Globus pallidus (tissue), 1 donor: ENCODE results near the gene PAN3.
"Not testable (repeated sequence)": the region's sequence is repeated elsewhere in the genome, so short reads cannot be mapped to it uniquely, and the experiment has no call there.

Experiments used
- DNase-seq: peaks from one replicate; pipeline ENCODE4 v3.0.0-alpha.2; 2015; ENCODE audit warnings: low spot score

PAN3 gene

DNA sequence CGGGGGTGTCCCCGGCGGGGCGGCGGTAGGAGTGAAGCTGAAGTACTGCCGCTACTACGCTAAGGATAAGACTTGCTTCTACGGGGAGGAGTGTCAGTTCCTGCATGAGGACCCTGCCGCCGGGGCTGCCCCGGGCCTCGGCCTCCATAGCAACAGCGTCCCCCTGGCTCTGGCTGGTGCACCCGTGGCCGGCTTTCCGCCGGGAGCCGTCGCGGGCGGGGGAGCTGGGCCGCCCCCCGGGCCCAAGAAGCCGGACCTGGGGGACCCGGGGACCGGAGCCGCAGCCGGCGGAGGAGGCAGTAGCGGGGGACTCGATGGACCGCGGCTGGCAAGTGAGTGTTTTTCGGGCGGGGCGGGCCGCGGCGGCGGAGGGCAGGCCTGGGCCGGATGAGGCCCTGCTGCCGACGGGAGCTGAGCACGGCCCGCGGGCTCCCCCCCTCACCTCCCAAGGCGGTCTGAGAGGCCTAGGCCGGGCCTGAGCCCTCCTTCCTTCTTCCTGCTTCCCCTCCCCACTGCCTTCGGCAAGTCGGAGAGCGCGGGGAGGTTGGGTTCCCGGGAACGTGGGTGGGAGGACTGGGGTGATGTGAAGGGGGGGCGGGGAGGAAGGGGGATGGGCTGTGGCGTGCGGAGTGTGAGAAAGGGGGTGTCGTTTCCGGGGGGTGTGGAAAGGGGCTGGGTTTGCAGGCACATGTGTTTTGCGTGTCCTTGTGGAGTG is 568 bp downstream of the PAN3 start:
- DNase-seq, result peak; percentile 80

DNA sequence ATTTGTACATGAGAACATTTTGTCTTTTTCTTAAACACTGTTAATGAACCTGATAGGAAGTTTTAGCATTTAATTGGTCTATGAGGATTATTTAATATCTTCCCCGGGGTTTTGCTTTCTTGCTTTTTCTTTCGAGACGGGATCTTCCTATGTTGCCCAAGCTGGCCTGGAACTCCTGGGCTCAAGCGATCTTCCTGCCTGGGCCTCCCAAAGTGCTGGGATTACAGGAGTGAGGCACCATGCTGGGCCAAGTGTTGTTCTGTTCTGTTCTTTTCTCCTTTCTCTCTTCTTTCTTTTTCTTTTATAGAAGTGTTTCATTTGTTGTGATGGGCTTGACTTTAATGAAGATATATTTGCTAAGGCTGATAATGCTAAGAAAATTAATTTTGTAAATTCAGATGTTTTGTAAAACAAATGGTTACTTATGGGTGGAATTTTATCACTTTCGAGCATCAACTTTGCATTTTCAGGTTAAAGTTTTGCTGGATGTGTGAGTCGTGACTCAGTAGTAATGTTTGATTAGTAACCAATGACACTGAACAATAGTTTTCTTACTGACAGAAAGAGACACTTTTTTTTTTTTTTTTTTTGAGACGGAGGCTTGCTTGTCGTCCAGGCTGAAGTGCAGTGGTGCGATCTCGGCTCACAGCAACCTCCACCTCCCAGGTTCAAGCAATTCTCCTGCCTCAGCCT is 2.2 kb downstream of the PAN3 start:
- DNase-seq, result no peak

GRCh38 chr13:28141542-28141941 is 3.2 kb downstream of the PAN3 start:
- not testable (repeated sequence) for DNase-seq

GRCh38 chr13:28145049-28145448 is 6.7 kb downstream of the PAN3 start:
- DNase-seq, result no peak

DNA sequence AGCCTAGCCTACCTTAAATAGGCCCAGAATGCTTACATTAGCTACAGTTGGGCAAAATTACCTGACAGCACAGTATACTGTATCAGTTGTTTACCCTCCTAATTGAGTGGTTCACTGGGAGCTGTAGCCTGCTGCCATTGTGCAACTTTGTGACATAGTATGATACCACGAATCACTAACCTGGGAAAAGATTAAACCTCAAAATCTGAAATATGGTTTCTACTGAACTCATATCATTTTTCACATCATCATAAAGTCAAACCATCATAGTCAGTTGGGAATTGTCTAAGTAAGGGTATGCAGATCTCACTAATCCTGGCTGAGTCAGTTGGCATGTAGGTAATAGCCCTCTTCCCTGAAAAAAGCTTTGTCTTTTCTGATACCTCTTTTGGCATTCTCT is 9.2 kb downstream of the PAN3 start:
- DNase-seq, result no peak

- DNase-seq, result no peak
Measured at GRCh38 chr13:28159057-28159456, 20.7 kb downstream of the PAN3 start.

DNA sequence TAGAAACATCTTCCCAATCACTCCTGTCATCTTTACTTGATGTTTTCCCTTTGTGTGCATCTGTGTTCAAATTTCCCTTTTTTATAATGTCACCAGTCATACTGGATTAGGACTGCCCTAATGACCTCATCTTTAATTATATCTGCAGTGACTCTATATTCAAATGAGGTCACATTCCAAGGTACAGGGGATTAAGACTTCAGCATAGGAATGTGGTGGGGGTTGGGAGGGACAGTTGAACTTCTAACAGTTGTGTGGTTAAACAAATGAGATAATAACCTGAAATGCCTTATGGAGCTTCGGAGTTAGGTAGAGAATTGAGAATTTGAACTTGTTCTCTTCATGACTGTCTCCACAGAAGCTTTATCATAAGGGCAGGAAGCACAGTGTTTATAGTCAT is 23.0 kb downstream of the PAN3 start:
- DNase-seq, result no peak

GRCh38 chr13:28163587-28163986 is 25.2 kb downstream of the PAN3 start:
- DNase-seq, result no peak

- DNase-seq, result no peak
Measured at GRCh38 chr13:28166257-28166656, 27.9 kb downstream of the PAN3 start.

- DNase-seq, result no peak
Measured at GRCh38 chr13:28171266-28171665, 32.9 kb downstream of the PAN3 start.

GRCh38 chr13:28172947-28173346 is 34.6 kb downstream of the PAN3 start:
- no peak for DNase-seq

DNA sequence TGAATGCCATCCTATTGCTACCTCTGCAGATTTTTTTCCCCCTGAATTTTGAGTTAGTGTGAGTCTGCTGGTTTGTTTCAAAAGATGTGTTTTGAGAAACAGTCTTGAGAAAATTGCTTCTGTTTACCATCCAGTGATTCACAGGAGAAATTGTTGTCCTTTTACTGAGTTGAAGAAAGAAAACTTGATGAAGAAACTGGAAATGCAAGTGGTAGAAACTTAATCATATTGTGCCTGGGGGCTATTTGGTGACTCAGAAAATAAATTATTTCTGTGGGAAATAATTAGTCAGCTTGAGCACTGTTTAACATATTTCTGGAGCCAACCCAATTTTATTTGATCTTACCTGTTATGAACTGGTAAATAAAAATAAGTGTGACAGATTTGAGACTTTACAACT is 35.4 kb downstream of the PAN3 start:
- no peak for DNase-seq

DNA sequence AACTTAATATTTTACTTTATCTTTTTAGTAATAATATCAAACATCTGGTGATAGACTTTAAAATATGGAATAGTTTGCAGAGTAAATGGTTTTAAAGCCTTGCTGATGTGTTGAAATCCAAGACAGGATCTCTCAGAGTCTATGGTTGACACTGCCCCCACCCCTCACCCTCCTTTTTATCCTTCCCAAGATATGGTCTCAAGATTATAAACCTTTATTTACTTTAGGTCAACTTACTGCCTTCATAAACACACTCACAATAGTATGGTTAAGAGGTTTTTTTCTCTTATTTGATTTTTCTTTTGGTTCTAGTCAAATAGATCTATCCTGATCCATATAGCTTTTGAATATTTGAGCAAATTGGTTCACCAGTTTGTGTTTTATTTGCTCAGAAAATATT is 39.0 kb downstream of the PAN3 start:
- no peak for DNase-seq

GRCh38 chr13:28177877-28178276 is 39.5 kb downstream of the PAN3 start:
- DNase-seq, result no peak

GRCh38 chr13:28179974-28180373 is 41.6 kb downstream of the PAN3 start:
- DNase-seq, result no peak

GRCh38 chr13:28181413-28181812 is 43.1 kb downstream of the PAN3 start:
- no peak for DNase-seq

DNA sequence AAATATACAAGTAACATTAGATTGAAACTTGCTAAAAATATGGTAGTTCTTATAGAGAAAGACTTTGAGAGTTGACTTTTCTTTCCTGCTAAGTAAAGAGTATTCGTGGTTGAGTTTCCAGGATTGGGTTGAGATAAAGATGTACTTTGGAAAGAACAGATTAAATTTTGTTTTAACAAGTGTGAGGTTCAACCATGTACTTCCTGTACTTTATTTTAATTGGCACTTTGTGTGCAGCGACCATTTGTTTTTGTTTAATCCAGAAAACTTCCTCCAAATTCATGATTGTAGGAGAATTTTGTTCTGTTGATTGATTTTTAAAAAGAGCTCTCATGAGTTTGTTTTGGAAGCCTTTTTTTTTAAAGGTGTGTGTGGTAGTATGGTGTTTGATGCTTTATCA is 46.9 kb downstream of the PAN3 start:
- DNase-seq, result no peak

GRCh38 chr13:28199089-28199488 is 60.7 kb downstream of the PAN3 start:
- DNase-seq, result no peak

GRCh38 chr13:28204043-28204442 is 65.7 kb downstream of the PAN3 start:
- no peak for DNase-seq

DNA sequence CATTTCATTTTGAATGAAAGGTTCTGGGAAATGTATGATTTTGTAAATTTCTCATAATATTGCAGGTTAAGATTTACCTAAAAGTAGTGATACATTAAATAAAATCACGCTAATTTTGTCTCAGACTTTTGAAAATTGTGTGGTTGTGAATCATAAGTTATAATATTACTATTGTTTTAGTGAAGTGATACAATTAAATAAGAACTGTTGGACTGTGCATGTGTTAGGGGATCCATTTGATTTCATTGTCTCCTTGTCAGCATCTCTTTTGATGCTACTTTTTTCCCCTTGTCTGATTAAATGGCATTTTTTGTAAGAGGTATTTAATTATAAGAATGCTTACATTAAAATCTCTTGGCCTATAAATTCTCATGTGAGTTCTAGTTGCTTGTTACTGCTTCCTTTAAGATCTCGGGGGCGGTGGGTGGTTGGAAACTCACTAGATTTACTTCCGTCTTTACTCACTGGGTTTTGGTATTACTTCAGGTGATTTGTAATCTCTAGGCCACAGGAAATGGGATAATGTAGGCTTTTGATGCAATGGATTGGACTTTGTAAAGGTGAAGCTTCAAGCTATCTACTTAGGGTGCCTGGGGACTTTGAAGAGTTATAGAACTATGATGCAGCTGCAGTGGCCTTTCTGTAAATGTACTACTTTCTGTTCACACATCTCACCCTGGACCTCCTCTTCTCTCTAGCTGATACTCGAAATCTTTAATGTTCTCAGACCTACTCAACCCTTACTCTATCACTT is 66.5 kb downstream of the PAN3 start:
- no peak for DNase-seq

GRCh38 chr13:28218679-28219078 is 80.3 kb downstream of the PAN3 start:
- no peak for DNase-seq

- no peak for DNase-seq
Measured at GRCh38 chr13:28219408-28220099, 81.2 kb downstream of the PAN3 start.

GRCh38 chr13:28220166-28220565 is 81.8 kb downstream of the PAN3 start:
- no peak for DNase-seq
